NCI-H146 treated with DMSO at 0.1 percent for 48 hours (cell line): ENCODE data around the gene RELB.

Experiments used
- DNase-seq: peaks from one replicate; lab custom pipeline; 2025; ENCODE audit not compliant: unreplicated experiment; lab: John Stamatoyannopoulos, UW

RELB gene

DNA sequence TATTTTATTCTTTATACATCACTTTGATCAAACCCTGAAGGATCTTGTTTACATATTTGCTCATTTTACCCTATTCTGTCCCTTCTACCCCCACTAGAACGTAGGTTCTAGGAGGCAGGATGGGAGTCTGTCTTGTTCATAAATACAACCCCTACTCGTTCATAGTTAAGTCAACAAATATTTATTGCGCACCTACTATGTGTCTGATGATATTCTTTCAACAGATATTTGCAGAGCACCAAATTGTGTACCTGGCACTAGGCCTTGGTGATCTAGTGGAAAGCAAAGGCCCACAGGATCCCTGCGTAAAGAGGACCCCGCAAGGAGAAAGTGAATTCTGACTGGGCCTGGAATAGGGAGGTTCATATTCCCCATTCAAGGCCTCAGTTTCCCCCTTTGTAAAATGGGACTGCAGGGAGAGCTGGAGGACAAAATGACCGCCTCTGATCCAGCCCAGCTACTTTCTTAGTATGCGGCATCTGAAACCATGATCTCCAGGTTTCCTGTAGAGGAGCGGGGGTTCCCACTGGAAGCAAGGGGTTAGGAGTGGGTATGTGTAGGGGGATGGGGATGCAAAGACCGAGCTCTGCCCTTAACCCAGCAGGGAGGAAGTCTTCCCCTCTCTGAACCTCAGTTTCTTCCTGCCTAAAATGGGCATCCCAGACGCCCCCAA lies 77.3 kb downstream of the RELB start:
- no peak for DNase-seq

DNA sequence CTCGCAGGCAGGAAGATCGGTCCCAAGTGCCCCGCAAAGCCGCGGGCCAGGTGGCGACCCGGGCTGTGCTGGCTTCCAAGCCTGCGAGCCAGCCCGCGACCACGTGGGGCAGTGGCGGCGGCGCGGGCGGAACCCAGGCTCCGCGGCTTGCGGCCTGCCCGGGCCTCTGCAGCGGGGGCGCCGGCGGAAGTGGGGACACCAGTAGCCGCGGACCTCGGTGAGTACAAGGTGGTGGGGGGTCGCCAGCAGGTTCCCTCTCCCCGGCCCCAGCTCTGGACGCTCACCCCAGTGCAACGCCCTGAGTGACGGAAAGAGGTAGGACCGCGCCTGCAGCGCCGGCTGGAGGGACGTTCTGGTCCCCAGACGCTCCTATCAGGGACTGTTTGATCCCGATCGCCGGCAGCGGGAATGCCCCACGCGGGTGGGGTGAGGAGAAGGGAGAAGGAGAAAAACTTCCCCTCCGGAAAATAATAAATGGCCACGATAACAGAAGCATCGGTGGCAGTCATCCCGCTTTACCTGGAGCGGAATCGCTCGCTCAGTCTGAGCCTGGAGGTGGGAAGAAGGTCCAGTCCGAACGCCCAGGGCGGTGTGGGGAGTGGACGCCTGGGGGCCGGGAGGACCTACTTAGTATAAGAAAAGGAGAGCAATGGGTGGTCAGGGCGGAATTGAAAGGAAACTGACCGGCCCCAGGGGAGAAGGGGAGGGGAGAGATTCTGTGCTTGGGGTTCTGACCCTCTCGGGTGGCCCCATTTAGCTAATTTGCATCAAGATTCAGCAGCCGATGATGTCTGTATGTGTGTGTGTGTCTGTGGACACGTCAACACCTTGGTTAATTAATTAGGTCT lies 78.0 kb downstream of the RELB start, which contains the start of gene GEMIN7:
TSS of gene GEMIN7 (plus strand) at position 198 of the 848 bp plus-strand sequence. CDS start 10,855 bp downstream, outside the sequence.
- DNase-seq, result peak; percentile 91

DNA sequence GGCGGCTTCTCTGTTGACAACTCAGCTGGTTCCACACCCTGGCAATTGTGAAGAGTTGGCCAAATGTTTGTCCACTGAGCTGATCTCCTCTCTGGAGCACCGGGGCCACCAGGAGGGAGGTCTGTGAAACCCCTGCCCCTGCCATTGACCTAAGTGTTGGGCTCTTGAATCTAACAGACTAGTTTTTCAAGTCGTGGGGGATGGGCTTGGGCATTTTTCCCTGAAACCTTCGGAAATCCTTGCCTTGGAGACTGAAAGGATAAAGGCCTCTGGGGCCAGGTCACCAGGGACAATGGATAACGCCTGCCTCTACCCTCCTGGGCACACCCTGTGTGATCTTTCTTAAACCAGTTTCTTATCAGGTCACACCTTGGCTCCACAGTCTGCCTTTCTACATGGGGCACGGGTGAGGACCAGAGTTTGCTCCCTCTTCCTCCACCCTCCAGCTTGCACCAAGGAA lies 78.7 kb downstream of the RELB start:
- DNase-seq, result no peak

DNA sequence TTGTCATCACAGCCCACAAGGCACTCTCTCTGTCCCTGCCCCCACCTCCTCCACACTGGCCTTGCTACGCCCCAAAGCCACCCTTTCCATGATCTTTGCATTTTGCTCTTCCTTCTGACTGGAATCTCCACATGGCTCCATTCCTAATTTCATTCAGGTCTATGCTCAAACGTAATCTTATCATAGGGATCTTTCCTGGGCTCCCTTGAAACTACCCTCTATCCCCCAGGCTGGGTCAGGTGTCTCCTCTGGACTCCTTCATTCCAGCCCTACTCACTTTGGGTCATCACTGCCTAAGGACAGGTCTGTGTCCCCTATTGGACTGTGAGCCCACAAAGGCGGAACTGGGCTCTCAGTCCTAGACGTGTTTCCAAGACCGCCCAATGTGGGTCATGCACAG lies 80.9 kb downstream of the RELB start:
- DNase-seq, result no peak

DNA sequence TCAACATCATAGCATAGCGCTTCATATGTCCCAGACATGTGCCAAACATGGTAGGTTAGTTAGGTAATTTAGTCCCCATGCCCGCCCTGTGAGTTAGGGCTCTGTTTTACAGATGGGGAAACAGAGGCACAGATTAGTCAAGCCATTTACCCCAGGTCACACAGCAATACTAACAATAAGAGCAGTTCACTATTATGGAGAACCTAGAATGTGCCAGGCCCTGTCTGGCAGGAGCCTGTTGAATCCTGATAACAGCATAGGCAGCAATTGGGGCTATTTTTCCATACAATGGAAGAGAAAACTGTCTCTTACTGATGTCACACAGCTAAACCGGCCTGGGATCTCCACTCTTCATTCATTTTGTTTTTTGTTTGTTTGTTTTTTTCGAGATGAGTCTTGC lies 85.2 kb downstream of the RELB start:
- no peak for DNase-seq

DNA sequence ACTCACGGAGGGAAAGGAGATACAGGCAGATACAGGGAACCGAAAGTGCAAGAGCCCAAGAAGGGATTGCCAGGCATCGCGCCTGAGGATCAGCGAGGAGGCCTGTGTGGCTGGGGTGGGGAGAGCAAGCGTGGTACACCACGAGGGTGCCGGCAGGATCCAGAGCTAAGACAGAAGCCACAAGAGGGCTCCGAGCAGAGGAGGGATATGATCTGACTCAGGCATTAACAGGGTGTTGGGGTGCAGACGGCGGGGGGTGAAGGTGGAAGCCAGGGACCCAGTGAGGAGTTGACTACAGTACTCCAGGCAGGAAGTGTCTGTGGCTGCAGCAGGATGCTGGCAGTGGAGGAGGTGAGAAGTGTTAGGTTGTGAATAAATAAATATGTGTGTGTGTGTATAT lies 86.3 kb downstream of the RELB start:
- DNase-seq, result no peak
